Activated gamma-delta T cell treated with Interleukin-2 at 50 U/mL for 16 hours (primary cell): ENCODE measurements around the gene EPHB4.
"Not testable (repeated sequence)": the region's sequence is repeated elsewhere in the genome, so short reads cannot be mapped to it uniquely, and the experiment has no call there.

Experiments
- DNase-seq: peaks from one replicate; pipeline ENCODE4 v3.0.0-alpha.2; 2020

EPHB4 gene

DNA sequence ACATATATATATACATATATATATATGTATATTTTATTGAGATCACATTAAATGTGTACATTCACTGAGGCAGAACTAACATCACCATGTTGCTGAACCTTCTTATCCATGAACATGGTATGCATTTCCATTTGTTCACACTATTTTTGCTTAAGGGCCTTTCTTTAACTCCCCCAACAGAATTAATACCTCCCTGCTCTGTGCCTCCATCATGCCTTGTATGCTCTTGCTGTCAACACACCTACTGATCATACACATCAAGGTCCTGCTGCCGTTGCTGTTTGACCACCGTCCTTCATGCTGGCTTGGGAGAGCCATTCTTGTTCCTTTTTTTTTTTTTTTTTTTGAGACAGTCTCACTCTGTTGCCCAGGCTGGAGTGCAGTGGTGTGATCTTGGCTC lies 43.5 kb downstream of the EPHB4 start:
- DNase-seq = no peak

- DNase-seq = no peak
These were observed 46.1 kb downstream of the EPHB4 start for GRCh38 chr7:100781255-100781654.

DNA sequence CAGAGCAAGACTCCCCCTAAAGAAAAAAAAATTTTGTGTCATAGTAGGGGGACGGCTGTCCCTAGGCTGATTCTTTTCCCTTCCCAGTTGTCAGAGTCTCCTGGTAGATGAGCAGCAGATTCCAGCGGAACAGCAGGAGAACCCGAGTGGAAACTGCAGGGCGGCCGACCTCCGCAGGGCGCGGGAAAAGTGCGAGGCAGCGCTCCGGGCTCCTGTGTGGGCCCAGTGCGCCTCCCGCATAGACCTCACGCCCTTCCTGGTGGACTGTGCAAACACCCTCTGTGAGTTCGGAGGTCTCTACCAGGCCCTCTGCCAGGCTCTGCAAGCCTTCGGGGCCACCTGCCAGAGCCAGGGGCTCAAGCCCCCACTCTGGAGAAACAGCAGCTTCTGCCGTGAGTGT lies 48.0 kb downstream of the EPHB4 start:
- DNase-seq = no peak

- DNase-seq = no peak
These were observed 49.2 kb downstream of the EPHB4 start for GRCh38 chr7:100778061-100778621.

DNA sequence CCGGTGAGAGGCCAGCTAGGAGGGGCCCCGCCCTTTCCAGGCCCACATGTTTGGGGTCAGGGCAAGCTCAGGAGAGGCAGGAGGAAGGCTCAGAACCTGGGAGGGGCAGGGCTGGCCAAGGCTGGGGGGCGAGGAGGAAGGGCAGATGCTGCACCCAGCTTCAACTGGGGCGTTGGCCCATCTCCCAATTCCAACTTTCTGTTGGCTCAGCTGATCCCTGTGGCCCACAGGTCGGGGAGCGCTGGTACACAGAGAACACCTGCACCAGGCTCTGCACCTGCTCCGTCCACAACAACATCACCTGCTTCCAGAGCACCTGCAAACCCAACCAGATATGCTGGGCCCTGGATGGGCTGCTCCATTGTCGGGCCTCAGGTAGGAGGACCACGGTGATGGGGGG lies 53.8 kb downstream of the EPHB4 start:
- DNase-seq = no peak

- DNase-seq = no peak
These were observed 58.5 kb downstream of the EPHB4 start for GRCh38 chr7:100768784-100769183.

DNA sequence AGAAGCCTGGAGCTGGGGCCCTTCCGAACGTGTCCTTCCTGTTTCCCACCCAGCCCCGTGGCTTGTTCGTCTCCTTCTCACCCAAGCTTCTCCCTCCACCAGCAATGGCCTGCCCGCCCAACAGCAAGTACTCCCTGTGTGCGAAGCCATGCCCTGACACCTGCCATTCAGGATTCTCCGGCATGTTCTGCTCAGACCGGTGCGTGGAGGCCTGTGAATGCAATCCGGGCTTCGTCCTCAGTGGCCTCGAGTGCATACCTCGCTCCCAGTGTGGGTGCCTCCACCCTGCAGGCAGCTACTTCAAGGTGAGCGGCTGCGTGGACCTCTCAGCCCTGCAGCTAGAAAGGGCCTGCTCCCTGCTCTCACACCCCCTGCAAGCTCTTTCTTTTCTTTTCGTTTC lies 62.1 kb downstream of the EPHB4 start:
- no peak for DNase-seq

DNA sequence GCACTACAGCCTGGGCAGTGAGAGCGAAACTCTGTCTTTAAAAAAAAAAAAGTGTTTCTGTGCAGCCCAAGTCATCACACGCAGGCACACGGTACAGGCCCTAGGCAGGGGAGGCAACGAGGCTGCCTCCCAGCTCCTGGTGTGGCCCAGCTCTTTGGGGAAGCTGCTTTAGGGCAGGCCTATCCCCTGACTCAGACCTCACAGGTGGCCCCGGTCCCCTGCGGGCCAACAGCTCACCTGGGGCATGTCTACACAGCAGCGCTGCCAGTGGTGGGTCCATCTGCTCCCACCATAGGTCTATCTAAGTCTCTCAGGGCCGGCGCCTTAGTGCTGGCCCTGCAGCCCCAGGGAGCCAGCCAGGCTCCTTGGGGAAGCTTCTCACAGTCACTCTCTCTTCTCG lies 62.5 kb downstream of the EPHB4 start:
- DNase-seq = no peak

- no peak for DNase-seq
These were observed 63.7 kb downstream of the EPHB4 start for GRCh38 chr7:100763556-100764140.

DNA sequence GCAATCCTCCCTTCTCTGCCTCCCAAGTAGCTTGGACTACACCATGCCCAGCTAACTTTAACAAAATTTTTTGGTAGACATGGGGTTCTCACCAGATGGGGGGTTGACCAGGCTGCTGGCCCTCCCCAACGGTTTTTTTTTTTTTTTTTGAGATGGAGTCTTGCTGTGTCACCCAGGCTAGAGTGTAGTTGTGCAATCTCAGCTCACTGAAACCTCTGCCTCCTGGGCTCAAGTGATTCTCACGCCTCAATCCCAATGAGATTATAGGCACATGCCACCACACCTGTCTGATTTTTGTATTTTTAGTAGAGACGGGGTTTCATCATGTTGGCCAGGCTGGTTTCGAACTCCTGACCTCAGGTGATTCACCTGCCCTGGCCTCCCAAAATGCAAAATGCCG lies 64.5 kb downstream of the EPHB4 start:
- DNase-seq = not testable (repeated sequence)

GRCh38 chr7:100759357-100760171 lies 67.8 kb downstream of the EPHB4 start:
- no peak for DNase-seq

GRCh38 chr7:100753750-100754149 lies 73.6 kb downstream of the EPHB4 start:
- DNase-seq = no peak

- no peak for DNase-seq
These were observed 74.3 kb downstream of the EPHB4 start for GRCh38 chr7:100752994-100753393.
